ENCODE measurements around the gene TADA2A.
A peak's percentile ranks its signal among the peaks of the same experiment; 100 is the strongest.
"Not testable (repeated sequence)": the region's sequence is repeated elsewhere in the genome, so short reads cannot be mapped to it uniquely, and the experiment has no call there.

The TADA2A gene

DNA sequence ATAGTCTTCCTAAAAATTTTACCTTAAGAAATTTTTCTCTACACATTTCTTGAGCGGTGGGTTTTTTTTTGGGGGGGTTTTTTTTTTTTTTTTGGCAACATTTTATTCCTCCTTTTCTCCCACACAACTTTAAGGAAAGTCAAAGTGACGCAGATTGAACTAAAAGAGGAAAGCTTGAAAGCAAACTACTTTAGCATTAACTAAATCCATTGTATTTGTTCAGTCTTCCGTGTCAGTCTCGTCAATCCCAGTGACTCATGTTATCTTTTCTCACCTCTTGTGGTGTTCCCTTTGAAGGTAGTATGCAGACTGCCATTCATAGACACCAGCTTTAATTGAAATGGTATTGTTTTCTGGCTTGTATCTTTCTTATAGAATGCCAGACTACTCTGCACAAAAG is 39.3 kb downstream of the TADA2A start:
- DNase-seq = peak; percentile 29
- in situ Hi-C loops (cut with MboI; ENCODE audit: low pct_unique_long_range_greater_than_20kb, low sequenced_read_pairs) = no loop called here

DNA sequence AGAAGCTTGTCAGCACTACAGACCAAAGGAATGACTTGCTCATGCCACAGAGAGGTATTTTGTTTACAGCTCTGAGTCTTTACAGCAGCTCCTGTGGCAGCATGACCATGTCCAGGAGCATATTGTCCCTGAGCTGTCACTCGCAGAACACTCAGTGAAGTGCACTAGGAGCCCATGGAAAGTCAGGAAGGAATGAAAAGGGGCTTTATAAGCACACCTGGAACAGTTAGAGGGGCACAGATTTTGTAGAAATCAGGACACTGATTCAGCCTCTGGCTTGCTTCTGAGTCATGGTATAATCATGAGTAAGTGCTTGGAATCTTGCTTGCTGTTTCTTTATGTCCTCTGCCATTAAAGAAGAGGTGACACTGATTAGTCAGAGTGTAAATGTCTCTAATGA is 41.0 kb downstream of the TADA2A start:
- in situ Hi-C loops (cut with MboI; ENCODE audit: low pct_unique_long_range_greater_than_20kb, low sequenced_read_pairs) = no loop called here
- no peak for DNase-seq

DNA sequence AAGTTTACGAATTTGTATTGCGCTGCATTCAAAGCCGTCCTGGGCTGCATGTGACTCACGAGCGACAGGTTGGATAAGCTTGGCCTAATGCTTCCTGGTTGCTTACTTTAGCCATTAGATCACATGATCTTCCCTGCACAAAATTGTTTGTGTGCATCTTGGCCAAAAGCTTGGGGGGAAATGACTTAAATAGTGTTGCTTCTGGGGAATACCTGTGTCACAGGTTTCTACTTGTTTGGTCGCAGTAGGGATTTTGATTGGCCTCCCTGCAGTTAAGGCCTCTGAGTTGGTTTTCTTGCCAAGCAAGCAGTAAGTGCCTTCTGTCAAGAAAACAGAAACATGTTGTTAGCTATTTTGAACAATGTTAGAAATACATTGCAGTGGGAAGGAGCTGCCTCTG is 43.4 kb downstream of the TADA2A start:
- DNase-seq = no peak
- in situ Hi-C loops (cut with MboI; ENCODE audit: low pct_unique_long_range_greater_than_20kb, low sequenced_read_pairs) = no loop called here

DNA sequence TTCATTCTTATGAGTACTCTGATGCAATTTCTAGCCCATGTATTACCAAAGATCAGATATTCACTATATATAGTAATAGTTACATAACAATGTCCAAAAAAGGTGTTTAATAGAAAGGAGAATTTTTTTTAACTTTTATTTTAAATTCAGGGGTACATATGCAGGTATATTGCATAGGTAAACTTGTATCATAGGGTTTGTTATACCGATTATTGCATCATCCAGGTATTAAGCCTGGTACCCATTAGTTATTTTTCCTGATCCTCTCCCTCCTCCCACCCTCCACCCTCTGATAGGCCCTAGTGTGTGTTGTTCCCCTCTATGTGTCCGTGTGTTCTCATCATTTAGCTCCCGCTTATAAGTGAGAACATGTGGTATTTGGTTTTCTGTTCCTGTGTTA is 51.1 kb downstream of the TADA2A start:
- in situ Hi-C loops (cut with MboI; ENCODE audit: low pct_unique_long_range_greater_than_20kb, low sequenced_read_pairs); DNase-seq: not testable (repeated sequence)

DNA sequence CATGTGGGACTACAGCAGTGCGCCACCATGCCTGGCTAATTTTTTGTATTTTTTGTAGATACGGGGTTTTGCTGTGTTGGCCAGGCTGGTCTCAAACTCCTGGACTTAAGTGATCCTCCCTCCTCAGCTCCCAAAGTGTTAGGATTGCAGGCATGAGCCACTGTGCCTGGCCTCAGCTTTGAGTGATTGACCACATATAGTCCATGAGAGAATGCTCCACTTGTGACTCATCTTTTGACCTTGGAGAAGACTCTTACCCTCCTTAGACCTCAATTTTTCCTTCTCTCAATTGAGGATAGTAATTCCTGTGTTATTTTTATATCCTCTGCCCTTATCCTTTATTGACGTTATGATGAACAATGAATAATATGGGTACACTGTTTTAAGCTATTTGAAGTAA is 52.1 kb downstream of the TADA2A start:
- no peak for DNase-seq
- in situ Hi-C loops (cut with MboI; ENCODE audit: low pct_unique_long_range_greater_than_20kb, low sequenced_read_pairs) = no loop called here

DNA sequence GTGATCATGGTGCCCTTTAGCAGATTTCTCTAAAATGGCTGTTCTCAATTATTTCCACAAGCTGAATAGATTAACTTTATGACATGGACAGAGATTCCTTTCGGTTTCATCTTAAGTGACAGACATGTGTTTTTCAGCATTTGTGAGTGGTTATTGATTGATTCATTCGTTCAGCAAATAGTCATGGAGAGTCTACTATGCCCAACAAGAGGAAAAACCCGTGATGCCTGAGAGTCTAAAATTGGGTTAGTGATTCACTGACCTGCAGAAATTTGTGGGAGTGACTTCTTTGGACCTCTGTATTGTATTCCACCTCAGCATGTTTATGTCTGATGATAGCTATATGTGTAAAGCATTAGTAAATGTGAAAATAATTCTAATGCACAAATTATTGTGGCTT is 55.0 kb downstream of the TADA2A start:
- DNase-seq = no peak
- in situ Hi-C loops (cut with MboI; ENCODE audit: low pct_unique_long_range_greater_than_20kb, low sequenced_read_pairs) = no loop called here

DNA sequence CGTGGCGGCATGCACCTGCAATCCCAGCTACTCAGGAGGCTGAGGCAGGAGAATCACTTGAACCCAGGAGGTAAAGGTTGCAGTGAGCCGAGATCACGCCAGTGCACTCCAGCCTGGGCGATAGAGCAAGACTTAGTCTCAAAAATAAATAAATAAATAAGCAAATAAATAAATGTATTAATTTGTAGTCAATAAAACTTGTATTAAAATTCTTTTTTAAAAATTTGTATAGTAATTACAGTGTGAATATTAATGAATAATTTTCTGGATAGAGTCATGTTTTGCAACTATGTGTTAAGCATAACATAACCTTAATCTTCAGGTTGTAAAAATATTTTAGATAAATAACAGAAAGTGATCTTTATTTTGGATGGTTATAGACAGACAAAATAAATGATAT is 55.8 kb downstream of the TADA2A start:
- no peak for DNase-seq
- in situ Hi-C loops (cut with MboI; ENCODE audit: low pct_unique_long_range_greater_than_20kb, low sequenced_read_pairs) = no loop called here

DNA sequence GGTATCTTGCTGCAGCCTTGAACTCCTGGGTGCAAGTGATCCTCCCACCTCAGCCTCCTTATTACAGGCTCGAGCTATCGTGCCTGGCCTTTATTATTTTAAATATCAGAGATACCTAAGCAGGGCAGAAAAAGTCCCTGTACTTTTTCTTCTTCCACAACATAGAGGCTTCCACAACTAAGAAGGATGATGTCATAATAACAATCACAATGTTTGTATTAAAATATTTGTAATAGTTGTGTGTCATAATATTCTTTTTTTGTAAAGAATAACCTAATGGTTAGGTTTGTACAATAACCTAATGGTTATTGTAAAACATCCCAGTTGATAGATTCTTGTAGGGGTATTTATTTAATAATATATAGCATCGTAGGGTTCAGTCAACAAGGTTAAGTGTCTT is 56.4 kb downstream of the TADA2A start:
- in situ Hi-C loops (cut with MboI; ENCODE audit: low pct_unique_long_range_greater_than_20kb, low sequenced_read_pairs) = no loop called here
- no peak for DNase-seq

DNA sequence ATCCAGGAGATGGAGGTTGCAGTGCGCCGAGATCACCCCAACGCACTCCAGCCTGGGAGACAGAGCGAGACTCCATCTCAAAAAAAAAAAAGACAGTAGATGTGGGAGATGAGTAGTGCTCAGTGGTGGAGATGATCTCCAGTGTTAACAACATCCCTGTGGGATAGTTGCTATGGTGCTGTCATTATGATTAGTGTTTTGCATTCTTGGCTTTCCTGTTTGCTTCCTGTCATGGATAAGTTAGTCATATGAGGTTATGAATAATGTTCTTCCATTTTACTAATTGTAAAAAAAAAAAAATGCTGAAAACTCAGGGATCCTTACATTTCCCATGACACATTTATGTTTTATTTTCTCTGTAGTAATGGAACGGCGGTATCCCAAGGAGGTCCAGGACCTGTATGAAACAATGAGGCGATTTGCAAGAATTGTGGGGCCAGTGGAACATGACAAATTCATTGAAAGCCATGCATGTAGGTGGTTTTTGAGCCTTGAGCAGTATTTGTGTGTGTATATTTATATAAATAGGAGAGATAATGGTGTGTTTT is 58.5 kb downstream of the TADA2A start:
- in situ Hi-C loops (cut with MboI; ENCODE audit: low pct_unique_long_range_greater_than_20kb, low sequenced_read_pairs) = no loop called here
- no peak for DNase-seq

DNA sequence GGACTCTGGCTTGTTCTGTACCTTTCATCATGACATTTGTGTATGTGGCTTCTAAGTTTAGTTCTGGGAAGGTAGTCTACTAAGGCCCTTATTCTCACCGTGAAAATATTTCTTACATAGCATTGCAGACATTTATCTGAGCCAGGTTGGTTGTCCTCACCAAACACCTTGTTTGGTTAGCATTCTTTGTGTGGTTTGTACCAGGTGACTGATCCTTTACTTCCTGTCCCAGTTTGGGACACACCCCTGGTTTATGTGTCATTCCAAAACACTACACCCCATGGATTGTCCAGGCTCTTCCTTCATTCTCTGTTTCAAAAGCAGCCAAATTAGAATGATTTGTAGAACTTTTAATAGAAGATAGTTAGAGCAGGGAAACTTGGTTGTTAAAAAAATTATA is 59.8 kb downstream of the TADA2A start:
- in situ Hi-C loops (cut with MboI; ENCODE audit: low pct_unique_long_range_greater_than_20kb, low sequenced_read_pairs) = no loop called here
- no peak for DNase-seq

DNA sequence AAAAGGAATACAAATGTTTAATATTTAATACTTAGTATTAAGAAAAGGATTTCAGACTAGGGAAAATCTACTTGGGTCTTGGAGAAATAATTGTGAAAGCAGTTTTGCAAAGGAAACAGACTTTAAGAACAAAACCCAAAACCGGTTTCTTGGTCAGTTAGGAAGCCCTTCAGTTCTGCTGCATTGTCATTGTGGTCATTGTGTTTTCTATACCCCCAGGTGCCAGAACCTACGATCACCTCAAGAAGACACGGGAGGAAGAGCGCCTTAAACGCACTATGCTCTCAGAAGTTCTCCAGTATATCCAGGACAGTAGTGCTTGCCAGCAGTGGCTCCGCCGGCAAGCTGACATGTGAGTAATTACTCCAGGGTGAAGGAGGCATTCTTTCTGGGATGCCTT is 63.5 kb downstream of the TADA2A start:
- DNase-seq = no peak
- in situ Hi-C loops (cut with MboI; ENCODE audit: low pct_unique_long_range_greater_than_20kb, low sequenced_read_pairs) = no loop called here

DNA sequence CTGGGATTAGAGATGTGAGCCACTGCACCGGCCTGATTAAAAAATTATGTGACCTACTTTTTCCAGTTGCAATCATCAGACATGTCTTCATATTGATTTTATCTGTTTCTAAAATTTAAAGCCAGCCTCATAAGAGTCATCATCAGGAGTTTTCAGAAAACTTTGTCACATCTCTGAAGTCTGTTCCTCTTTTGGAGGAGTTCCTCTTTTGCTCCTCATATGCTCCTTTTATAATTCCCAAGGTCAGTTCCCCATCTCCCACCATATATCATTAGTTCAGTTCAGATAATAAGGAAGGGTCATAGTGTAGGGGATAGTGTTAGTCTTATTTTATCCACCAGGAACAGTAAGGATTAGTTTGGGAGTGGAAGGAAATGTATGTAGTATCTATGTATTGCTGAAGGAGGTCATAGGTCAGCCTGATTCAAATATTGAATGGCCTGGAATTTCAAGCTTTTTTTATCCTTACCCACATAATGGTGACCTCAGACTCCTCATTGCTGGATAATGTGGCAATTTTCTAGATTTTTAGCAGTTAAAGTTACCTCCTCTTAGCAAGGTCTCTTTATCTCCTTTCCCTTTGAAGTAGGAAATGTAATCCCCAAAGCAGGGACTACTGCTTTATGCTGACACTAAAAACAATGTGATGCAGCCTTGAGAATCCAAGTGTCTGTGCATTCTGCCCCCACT is 69.2 kb downstream of the TADA2A start:
- in situ Hi-C loops (cut with MboI; ENCODE audit: low pct_unique_long_range_greater_than_20kb, low sequenced_read_pairs) = no loop called here
- peak; percentile 68 for DNase-seq

DNA sequence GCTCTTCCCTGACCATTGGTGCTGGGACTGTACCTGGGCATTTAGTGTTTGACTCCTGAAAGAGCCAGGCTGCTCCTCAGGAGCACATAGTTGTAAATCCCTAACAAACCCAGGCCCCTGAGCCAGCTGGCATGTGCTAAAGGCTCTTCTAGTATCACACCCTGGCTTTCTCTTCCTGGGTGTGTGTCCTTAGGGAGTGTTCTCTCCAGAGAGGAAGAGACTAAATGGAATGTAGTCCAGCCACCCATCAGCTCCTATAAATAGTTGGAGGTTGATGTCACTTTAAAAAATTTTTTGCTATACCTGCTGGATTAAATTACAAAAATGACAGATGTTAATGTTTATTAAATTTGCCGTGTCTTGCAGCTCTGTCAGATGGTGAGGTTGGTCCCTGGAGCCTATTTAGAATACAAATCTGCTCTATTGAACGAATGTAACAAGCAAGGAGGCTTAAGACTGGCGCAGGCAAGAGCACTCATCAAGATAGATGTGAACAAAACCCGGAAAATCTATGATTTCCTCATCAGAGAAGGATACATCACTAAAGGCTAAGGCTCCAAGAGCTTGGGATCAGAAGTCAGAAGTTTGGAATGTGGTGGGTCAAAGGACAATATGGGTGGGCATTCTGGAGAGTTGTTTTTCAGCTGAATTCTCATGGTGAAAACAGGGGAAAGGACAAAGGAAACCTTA is 69.9 kb downstream of the TADA2A start:
- in situ Hi-C loops (cut with MboI; ENCODE audit: low pct_unique_long_range_greater_than_20kb, low sequenced_read_pairs) = no loop called here
- no peak for DNase-seq

DNA sequence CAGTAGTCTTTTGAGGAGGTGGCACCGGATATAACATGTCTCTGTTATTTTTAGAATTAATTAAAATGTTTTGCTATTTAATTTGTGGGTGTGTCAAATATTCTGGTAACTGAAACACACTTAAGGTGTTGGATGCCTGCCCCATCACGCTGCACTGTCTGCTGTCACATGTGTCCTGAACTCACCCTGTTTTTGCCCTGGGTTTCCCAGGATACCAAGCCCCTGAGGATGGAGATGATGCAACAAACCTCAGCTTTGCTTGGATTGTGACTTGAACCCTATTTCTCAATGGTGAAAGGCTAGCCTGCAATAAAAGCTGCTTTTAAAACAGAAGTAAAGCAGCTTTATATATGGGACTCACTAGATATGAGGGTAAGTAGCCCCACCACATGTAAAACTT is 71.5 kb downstream of the TADA2A start:
- no peak for DNase-seq

DNA sequence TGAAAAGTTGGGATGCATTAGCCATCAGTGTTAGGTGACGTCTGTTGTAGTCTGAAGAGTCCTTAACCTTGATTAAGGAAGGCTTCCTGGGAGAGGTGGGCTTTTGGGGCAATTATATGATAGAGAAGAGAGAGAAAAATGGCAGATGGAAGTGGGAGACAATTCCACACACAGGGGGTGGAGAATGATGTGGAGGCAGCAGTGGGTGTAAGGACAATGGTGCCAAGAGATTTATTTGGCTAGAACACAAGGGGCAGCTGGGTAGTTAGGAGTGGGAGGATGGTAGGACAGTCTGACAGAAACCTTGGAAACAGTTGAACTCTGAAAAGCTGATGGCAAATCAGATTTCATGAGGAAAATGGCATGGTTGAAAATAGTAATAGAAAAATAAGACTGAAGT is 72.3 kb downstream of the TADA2A start:
- in situ Hi-C loops (cut with MboI; ENCODE audit: low pct_unique_long_range_greater_than_20kb, low sequenced_read_pairs) = no loop called here
- no peak for DNase-seq

More for the DNA sequence above, 71.5 kb downstream of the TADA2A start:
- in situ Hi-C loops (cut with MboI; ENCODE audit: low pct_unique_long_range_greater_than_20kb, low sequenced_read_pairs) = no loop called here

DNA sequence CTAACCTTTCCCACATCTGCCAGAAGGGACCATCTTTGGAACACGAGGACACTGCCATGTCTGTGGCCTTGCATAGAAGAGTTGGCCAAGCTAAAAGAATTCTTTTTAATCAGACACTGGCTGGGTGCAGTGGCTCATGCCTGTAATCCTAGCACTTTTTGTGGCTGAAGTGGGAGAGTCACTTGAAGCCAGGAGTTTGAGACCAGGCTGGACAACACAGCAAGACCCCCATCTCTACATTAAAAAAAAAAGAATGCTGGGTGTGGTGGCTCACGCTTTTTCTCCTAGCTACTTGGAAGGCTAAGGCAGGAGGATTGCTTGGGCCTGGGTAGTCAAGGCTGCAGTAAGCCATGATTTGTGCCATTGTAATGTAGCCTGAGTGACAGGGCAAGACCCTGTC is 73.7 kb downstream of the TADA2A start:
- DNase-seq = no peak
- in situ Hi-C loops (cut with MboI; ENCODE audit: low pct_unique_long_range_greater_than_20kb, low sequenced_read_pairs) = no loop called here

DNA sequence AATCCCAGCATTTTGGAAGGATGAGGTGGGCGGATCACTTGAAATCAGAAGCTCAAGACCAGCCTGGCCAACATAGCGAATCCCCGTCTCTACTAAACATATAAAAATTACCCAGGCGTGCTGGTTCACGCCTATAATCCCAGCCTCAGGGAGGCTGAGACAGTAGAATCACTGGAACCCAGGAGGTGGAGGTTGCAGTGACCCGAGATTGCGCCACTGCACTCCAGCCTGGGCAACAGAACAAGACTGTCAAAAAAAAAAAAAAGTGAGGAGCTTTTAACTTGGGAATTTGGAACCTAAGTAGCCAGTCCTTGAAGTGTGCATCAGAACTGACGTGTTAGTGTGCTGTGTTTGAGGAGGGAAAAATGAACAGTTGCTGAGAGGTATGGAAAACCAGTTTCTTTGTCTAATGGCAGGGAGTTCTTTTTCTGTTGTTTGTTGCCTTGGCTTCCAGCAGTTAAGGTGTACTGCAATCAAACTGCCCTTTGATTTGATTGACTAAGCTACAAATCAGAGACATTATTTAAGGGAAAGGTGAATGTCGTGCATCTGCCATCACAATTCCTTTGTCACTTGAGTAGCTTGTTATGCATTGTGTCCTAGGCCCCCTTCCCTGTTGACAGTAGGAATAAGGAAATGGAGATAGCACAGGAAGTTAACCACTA is 74.4 kb downstream of the TADA2A start:
- in situ Hi-C loops (cut with MboI; ENCODE audit: low pct_unique_long_range_greater_than_20kb, low sequenced_read_pairs) = no loop called here
- DNase-seq = no peak

DNA sequence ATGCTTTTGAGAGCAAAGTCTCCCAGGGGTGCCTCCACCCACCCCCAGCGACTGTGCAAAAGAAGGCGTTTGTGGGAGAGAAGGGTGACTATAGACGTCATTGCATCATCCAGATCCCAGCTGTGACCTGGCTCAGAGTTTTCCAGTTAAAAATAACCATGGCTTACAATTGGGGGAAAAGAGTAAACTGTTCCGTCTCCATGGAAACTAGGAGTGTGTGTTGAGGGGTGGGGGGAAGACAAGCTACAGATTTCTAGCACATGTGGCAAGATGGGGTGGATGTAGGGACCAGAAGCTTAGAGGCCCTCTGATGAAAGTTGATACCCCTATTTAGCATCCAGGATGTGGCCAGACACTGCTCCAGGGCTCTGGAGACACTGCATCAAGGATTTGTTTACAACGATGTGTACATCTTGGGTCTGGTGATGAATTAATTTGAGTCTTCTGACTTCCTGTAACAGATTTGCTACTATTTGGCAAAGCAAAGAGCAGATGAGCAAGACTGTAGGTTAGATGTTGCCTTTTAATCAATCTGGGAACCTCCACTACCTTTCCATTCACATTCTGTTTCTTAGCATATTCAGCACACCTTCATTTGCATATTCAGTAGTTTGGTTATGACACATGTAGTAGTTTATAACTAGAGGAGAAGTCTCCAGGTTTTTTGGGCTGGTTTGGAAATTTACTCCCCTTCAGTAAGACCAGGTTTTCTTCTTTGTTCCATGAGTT is 76.8 kb downstream of the TADA2A start:
- peak; percentile 16 for DNase-seq
- in situ Hi-C loops (cut with MboI; ENCODE audit: low pct_unique_long_range_greater_than_20kb, low sequenced_read_pairs) = no loop called here

DNA sequence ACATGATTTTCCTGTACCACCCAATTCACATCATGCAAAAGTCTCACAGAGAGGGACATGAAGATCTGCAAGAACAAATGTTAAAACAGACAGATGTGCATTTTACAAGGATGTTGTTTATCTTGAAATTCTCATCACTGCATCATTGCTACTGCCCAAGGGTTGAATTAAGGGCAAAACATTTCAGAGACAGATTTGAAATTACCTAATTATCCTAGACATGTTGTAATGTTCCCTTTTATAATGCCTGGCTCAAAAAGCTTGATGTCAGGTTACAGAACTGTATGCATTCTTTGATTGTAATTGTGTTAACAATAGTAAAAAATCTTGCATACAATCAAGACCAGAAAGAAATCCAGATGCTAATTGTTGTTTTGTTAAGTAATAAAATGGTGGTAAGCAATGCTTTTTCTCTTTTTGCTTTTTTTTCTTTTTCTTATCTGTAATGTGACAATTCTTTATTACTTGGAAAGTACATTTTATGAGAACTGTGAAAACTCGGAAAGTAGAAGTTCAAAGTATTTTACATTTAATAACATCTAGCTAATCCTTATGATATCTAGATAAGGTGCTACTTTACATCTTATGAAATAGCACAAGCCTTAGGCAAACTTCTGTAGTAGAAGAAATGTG is 79.4 kb downstream of the TADA2A start:
- in situ Hi-C loops (cut with MboI; ENCODE audit: low pct_unique_long_range_greater_than_20kb, low sequenced_read_pairs) = no loop called here
- DNase-seq = no peak

All from KBM-7 (cell line).